ENCODE data around the gene GALNT14. TPM values are rescaled to one million over a fixed set of nuclear protein-coding genes. Genes with fewer than 3 reads are reported as not detected.

Gene GALNT14
- total RNA-seq, 1 experiment from 2014 or later, result 2.7 TPM

DNA sequence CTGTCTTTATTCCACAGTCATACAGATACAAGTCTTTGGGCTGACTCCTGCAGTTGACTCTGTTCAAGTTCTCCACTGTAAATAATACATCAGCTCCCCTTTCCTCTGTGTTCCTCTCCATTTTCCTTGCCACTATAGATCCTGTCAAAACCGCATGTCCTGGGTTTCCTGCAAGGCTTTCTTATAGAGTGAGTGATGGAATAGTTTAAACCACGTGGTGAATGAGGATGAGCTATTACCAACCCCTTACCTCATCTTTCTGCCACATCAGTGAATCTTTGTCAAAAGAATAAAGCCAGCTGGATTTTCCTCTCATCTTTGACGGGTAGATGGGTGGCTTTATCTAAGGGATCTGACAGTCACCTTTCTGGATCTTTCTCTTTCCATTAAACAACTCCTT is 3.9 kb upstream of the GALNT14 start:
- no peaks in the 10 kb centered on the region for H4K20me1 ChIP-seq (ENCODE audit: control insufficient read depth, insufficient read depth, insufficient read length)
- H2BK15ac ChIP-seq (ENCODE audit: low read depth, low read length), result no peak overlapping the region
- no peak overlapping the region for H4K8ac ChIP-seq (replicated peaks; ENCODE audit: insufficient read length, low read depth, low read length)
- H3K23ac ChIP-seq (ENCODE audit: insufficient read length, low read depth, low read length), result no peak overlapping the region
- no peak overlapping the region for H3K4me2 ChIP-seq (ENCODE audit: insufficient read depth, insufficient read length, low read length)
- Mint-ChIP-seq H3K4me3 (no peak overlapping the region), H3K4me1 (peaks cover 15 to 18% of the 10 kb centered on the region in 2 experiments), H3K9me3 (0 out of 5 replicates have a peak, but pooled peaks cover 0 to 1% of the 10 kb centered on the region in 2 experiments), H3K27ac (no peak overlapping the region), H3K27me3 (ENCODE audit: low read depth) (peaks cover 52% of the 10 kb centered on the region), H3K36me3 (ENCODE audit: insufficient read depth in 1 of 3, low read depth in 3 of 3) (no peaks in the 10 kb centered on the region)
- H3K79me2 ChIP-seq (ENCODE audit: insufficient read depth, low read length), result no peaks in the 10 kb centered on the region
- no peak overlapping the region for H3K56ac ChIP-seq (ENCODE audit: insufficient read length, low read depth, low read length)
- WGBS (ENCODE audit: extremely low coverage, insufficient read length, low lambda C conversion rate), result no CpG with 5 or more reads among the region's 3 CpGs
- no peak overlapping the region for H2BK20ac ChIP-seq (ENCODE audit: low read depth, low read length, poor library complexity, severe bottlenecking)
- no peak overlapping the region for H2BK120ac ChIP-seq (ENCODE audit: low read depth, low read length, poor library complexity, severe bottlenecking)
- TF ChIP-seq, protein P1, sequence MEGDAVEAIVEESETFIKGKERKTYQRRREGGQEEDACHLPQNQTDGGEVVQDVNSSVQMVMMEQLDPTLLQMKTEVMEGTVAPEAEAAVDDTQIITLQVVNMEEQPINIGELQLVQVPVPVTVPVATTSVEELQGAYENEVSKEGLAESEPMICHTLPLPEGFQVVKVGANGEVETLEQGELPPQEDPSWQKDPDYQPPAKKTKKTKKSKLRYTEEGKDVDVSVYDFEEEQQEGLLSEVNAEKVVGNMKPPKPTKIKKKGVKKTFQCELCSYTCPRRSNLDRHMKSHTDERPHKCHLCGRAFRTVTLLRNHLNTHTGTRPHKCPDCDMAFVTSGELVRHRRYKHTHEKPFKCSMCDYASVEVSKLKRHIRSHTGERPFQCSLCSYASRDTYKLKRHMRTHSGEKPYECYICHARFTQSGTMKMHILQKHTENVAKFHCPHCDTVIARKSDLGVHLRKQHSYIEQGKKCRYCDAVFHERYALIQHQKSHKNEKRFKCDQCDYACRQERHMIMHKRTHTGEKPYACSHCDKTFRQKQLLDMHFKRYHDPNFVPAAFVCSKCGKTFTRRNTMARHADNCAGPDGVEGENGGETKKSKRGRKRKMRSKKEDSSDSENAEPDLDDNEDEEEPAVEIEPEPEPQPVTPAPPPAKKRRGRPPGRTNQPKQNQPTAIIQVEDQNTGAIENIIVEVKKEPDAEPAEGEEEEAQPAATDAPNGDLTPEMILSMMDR (conservative IDR thresholded peaks at IDR 0.05), result no peak
- DNase-seq, result no peak
- H3K23me2 ChIP-seq (ENCODE audit: insufficient read length, low read depth, low read length, poor library complexity, severe bottlenecking), result peaks cover 10% of the 10 kb centered on the region
- no peak overlapping the region for H4K91ac ChIP-seq (ENCODE audit: insufficient read length, low read depth, low read length)
- H2BK5ac ChIP-seq (ENCODE audit: insufficient read length, low read length), result no peak overlapping the region
- H3K27me3 ChIP-seq (ENCODE audit: insufficient read depth, low read length), result peaks cover 12% of the 10 kb centered on the region; the same call in 1 of the 2 replicates
- H2BK12ac ChIP-seq (ENCODE audit: insufficient read length, low read depth, low read length), result no peak overlapping the region
- no peak overlapping the region for H3K4ac ChIP-seq (ENCODE audit: low read depth, low read length)
- H3T11ph ChIP-seq (ENCODE audit: low read length), result no peak overlapping the region
- no peak overlapping the region for H3K14ac ChIP-seq (ENCODE audit: insufficient read depth, low read length)
- H2AFZ ChIP-seq (ENCODE audit: low read length), result no peak overlapping the region
- H3K4me1 ChIP-seq (ENCODE audit: insufficient read depth, low read length), result peaks cover 6% of the 10 kb centered on the region; the same call in 1 of the 2 replicates
- H4K5ac ChIP-seq (ENCODE audit: insufficient read length, low read depth, low read length), result no peak overlapping the region
- H3K79me1 ChIP-seq (ENCODE audit: insufficient read depth, low read depth, low read length, poor library complexity, severe bottlenecking), result no peaks in the 10 kb centered on the region
- no peak overlapping the region for H3K9ac ChIP-seq (ENCODE audit: extremely low read depth, insufficient read length, low read length)
- no peak overlapping the region for H2AK5ac ChIP-seq (ENCODE audit: insufficient read length, low read length)
- H3K27ac ChIP-seq (ENCODE audit: insufficient read length, low read depth, low read length), result no peak overlapping the region
- H3K18ac ChIP-seq (ENCODE audit: insufficient read length, low read depth, low read length), result no peak overlapping the region
- no peaks in the 10 kb centered on the region for H3K9me3 ChIP-seq (ENCODE audit: control insufficient read depth, low read depth, low read length)

All from H9 (cell line).